ENCODE results near the gene HEATR3.
A peak's percentile ranks its signal among the peaks of the same experiment; 100 is the strongest.

The HEATR3 gene

DNA sequence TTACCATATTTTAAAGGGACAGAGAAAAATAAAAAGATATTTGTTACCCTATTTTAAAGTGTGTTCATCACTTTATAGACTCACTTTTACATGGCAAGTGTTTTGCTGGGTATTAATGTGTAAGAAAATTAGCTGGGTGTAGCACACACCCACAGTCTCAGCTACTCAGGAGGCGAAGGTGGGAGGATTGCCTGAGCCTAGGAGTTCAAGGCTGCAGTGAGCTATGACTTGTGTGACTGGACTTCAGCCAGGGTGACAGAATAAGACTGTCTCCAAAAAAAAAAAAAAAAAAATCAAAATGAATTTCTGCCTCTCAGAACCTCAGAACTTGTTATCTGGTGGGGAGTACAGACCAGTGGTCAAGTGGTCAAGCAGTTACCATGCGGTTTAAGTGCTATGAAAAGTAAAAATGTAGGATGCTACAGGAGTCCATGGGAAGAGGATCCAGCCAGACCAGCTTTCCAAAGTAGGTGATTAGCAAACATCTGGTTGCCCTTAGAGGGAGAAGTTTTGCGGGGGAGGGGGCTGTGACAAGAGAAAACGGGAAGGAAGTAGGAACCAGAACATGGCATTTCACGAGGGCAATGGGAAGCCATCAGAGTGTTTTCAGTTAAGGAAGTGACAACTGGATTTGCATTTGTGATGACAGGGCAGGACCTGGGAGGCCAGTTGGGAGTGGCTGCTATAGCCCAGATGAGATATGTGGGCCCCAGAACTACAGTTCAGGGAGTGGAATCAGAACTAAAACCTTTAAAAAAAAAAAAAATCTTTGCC lies 26.8 kb upstream of the HEATR3 start:
- H3K9me3 ChIP-seq (ENCODE audit: insufficient read depth, low read depth, low read length), result no peaks in the 10 kb centered on the region
- peak overlapping the region; percentile 16 for H3K4me3 ChIP-seq (ENCODE audit: low read length, poor library complexity, severe bottlenecking)
- H3K27me3 ChIP-seq (ENCODE audit: insufficient read depth, low read length, poor library complexity, severe bottlenecking), result no peaks in the 10 kb centered on the region
- TF ChIP-seq CTCF (conservative IDR thresholded peaks at IDR 0.05; ENCODE audit: low read length), result no peak
- TF ChIP-seq EZH2phosphoT487 (IDR thresholded peaks at IDR 0.05; ENCODE audit: borderline replicate concordance), result no peak
- no peak overlapping the region for H3K9ac ChIP-seq (ENCODE audit: low read depth, low read length, poor library complexity, severe bottlenecking)
- H3K9me2 ChIP-seq (replicated peaks; ENCODE audit: low read depth, low read length), result no peaks in the 10 kb centered on the region
- peak overlapping the region; percentile 36 for H3K4me2 ChIP-seq (ENCODE audit: low read depth, low read length, poor library complexity, severe bottlenecking)
- H3K36me3 ChIP-seq (ENCODE audit: insufficient read depth, low read length), result peaks cover 15% of the 10 kb centered on the region; the same call in 1 of the 2 replicates
- H3F3A ChIP-seq (ENCODE audit: low read depth), result no peaks in the 10 kb centered on the region
- H3K79me2 ChIP-seq (ENCODE audit: insufficient read depth, low read length), result no peaks in the 10 kb centered on the region
- H3K4me1 ChIP-seq (ENCODE audit: insufficient read depth, low read length, poor library complexity, severe bottlenecking), result peaks cover 18% of the 10 kb centered on the region
- no peak overlapping the region for H2AFZ ChIP-seq (ENCODE audit: low read length)
- no peaks in the 10 kb centered on the region for H4K20me1 ChIP-seq (ENCODE audit: insufficient read depth, low read length, poor library complexity, severe bottlenecking)

DNA sequence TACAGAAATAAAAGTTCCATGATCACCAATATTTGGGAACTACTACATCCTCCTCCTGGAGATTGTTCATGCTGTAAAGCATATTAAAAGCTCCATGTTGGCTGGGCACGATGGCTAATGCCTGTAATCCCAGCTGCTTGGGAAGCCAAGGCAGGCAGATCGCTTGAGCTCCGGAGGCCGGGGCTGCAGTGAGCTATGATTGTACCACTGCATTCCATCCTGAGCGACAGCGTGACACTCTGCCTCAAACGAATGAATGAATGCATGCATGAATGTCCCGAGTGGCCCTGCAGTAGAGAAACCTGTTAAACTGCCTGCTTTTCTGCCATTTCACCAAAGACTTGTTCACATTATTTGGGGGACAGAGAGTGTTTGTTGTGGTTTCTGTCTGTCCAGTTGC lies 25.8 kb upstream of the HEATR3 start:
- Histone ChIP-seq H4K20me1 (ENCODE audit: insufficient read depth, low read length, poor library complexity, severe bottlenecking) (no peaks in the 10 kb centered on the region), H3K4me2 (ENCODE audit: low read depth, low read length, poor library complexity, severe bottlenecking) (no peak overlapping the region), H3K27me3 (ENCODE audit: insufficient read depth, low read length, poor library complexity, severe bottlenecking) (no peaks in the 10 kb centered on the region), H3K4me3 (ENCODE audit: low read length, poor library complexity, severe bottlenecking) (no peak overlapping the region), H3K4me1 (ENCODE audit: insufficient read depth, low read length, poor library complexity, severe bottlenecking) (peaks cover 18% of the 10 kb centered on the region), H2AFZ (ENCODE audit: low read length) (no peak overlapping the region), H3K9me3 (ENCODE audit: insufficient read depth, low read depth, low read length) (no peaks in the 10 kb centered on the region), H3K9me2 (replicated peaks; ENCODE audit: low read depth, low read length) (no peaks in the 10 kb centered on the region), H3K79me2 (ENCODE audit: insufficient read depth, low read length) (no peaks in the 10 kb centered on the region), H3F3A (ENCODE audit: low read depth) (no peaks in the 10 kb centered on the region), H3K36me3 (ENCODE audit: insufficient read depth, low read length) (peaks cover 10% of the 10 kb centered on the region; the same call in 1 of the 2 replicates), H3K9ac (ENCODE audit: low read depth, low read length, poor library complexity, severe bottlenecking) (no peak overlapping the region)
- TF ChIP-seq EZH2phosphoT487 (IDR thresholded peaks at IDR 0.05; ENCODE audit: borderline replicate concordance) (no peak), CTCF (conservative IDR thresholded peaks at IDR 0.05; ENCODE audit: low read length) (no peak)

DNA sequence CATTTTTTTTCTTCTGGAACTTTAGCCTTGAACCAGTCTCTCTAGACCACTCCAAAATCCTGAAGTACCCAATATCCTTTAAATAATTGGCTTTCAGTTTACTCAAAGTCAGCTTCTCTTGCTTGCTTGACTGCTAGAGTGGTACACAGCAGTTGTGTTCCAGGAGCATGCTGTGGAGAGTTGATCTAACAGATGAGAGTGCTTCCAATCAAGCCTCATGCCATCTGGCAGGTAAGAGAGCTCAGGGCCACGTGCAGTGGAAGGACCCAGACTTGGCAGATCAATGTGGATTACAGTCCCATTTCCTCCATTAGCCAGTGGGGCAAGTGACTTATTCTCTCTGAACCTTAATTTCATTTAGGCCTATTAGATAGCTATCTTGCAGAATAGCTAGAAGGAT lies 25.1 kb upstream of the HEATR3 start:
- Histone ChIP-seq H3K27me3 (ENCODE audit: insufficient read depth, low read length, poor library complexity, severe bottlenecking) (no peaks in the 10 kb centered on the region), H2AFZ (ENCODE audit: low read length) (no peak overlapping the region), H3K4me2 (ENCODE audit: low read depth, low read length, poor library complexity, severe bottlenecking) (no peak overlapping the region), H3K4me1 (ENCODE audit: insufficient read depth, low read length, poor library complexity, severe bottlenecking) (peaks cover 18% of the 10 kb centered on the region), H3K9me2 (replicated peaks; ENCODE audit: low read depth, low read length) (no peaks in the 10 kb centered on the region), H3F3A (ENCODE audit: low read depth) (no peaks in the 10 kb centered on the region), H3K9ac (ENCODE audit: low read depth, low read length, poor library complexity, severe bottlenecking) (no peak overlapping the region), H3K4me3 (ENCODE audit: low read length, poor library complexity, severe bottlenecking) (no peak overlapping the region), H4K20me1 (ENCODE audit: insufficient read depth, low read length, poor library complexity, severe bottlenecking) (no peaks in the 10 kb centered on the region), H3K9me3 (ENCODE audit: insufficient read depth, low read depth, low read length) (no peaks in the 10 kb centered on the region), H3K79me2 (ENCODE audit: insufficient read depth, low read length) (no peaks in the 10 kb centered on the region), H3K36me3 (ENCODE audit: insufficient read depth, low read length) (peaks cover 10% of the 10 kb centered on the region; the same call in 1 of the 2 replicates)
- TF ChIP-seq EZH2phosphoT487 (IDR thresholded peaks at IDR 0.05; ENCODE audit: borderline replicate concordance) (no peak), CTCF (conservative IDR thresholded peaks at IDR 0.05; ENCODE audit: low read length) (no peak)
